OCI-LY3 (cell line): ENCODE measurements around the gene HSD3B7.

Experiments
- H2AFZ ChIP-seq: fragments of 200-600, 300-600 bp; shearing (Covaris generic); 2 replicates; pipeline ENCODE4 v1.6.0; 2014; ENCODE audit warnings: antibody characterized with exemption, low read depth, low read length
- H3K27ac ChIP-seq: fragments of 200-600, 300-600 bp; sonication (generic); 2 replicates; pipeline ENCODE4 v1.5.1; 2014; ENCODE audit warnings: mild to moderate bottlenecking, low read length, moderate library complexity, mixed read lengths
- H3K27me3 ChIP-seq: fragments of 200-600, 300-600 bp; sonication (generic); 2 replicates; pipeline ENCODE4 v1.6.1; 2014; ENCODE audit warnings: low read depth, low read length, mixed read lengths
- H3K36me3 ChIP-seq: fragments of 200-600, 300-600 bp; sonication (generic); replicated peaks from 2 replicates; pipeline ENCODE3; 2014; ENCODE audit warnings: low read depth, low read length, mixed read lengths
- H3K4me1 ChIP-seq: fragments of 300-600, 200-600 bp; sonication (generic); 2 replicates; pipeline ENCODE4 v1.6.1; 2014; ENCODE audit warnings: low read length, mixed read lengths
- H3K4me2 ChIP-seq: fragments of 200-600, 300-600 bp; sonication (generic); 2 replicates; pipeline ENCODE4 v1.6.1; 2014; ENCODE audit warnings: low read length, mixed read lengths
- H3K4me3 ChIP-seq: fragments of 300-600, 200-600 bp; sonication (generic); 2 replicates; pipeline ENCODE4 v1.5.1; 2014; ENCODE audit warnings: antibody characterized with exemption, mild to moderate bottlenecking, low read length, moderate library complexity
- H3K79me2 ChIP-seq: fragments of 300-600, 200-600 bp; shearing (Covaris generic); 2 replicates; pipeline ENCODE4 v1.6.1; 2014; ENCODE audit warnings: mild to moderate bottlenecking, low read length, mixed read lengths
- H3K9ac ChIP-seq: fragments of 300-600, 200-600 bp; shearing (Covaris generic); 2 replicates; pipeline ENCODE4 v1.6.0; 2014; ENCODE audit warnings: mild to moderate bottlenecking, low read length, moderate library complexity
- H3K9me3 ChIP-seq: fragments of 200-600, 300-600 bp; shearing (Covaris generic); 2 replicates; pipeline ENCODE4 v1.6.1; 2014; ENCODE audit warnings: low read length, mixed read lengths; ENCODE audit not compliant: insufficient read depth
- H4K20me1 ChIP-seq: fragments of 200-600, 300-600 bp; sonication (generic); 2 replicates; pipeline ENCODE4 v1.6.1; 2016; ENCODE audit warnings: low read length, mixed read lengths; ENCODE audit not compliant: insufficient read depth
- EZH2phosphoT487 ChIP-seq: fragments of 200-600 bp; shearing (Covaris generic); IDR thresholded peaks from 2 replicates; pipeline ENCODE4 v1.6.1; 2018; ENCODE audit warnings: antibody characterized with exemption, mixed run types, low read depth
- TF ChIP-seq, protein P1 (sequence below): fragments of 200-600, 300-600 bp; sonication (generic); IDR thresholded peaks from 2 replicates; pipeline ENCODE4 v1.5.1; 2014; ENCODE audit warnings: antibody characterized with exemption, low read length, low read depth

Gene HSD3B7

DNA sequence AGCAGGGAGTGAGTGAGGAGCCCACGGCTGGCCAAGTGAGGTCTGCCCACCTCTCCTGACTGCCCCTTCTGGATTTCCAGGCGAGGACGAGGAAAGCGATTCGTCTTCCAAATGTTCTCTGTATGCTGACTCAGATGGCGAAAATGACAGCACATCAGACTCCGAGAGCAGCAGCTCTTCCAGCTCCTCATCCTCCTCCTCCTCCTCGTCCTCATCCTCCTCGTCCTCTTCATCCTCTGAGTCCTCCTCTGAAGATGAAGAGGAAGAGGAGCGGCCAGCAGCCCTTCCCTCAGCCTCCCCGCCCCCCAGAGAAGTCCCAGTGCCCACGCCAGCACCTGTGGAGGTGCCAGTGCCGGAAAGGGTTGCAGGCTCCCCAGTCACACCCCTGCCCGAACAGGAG, 13.7 kb upstream of the HSD3B7 start:
- no peak for TF ChIP-seq EZH2phosphoT487
- TF ChIP-seq, protein P1, sequence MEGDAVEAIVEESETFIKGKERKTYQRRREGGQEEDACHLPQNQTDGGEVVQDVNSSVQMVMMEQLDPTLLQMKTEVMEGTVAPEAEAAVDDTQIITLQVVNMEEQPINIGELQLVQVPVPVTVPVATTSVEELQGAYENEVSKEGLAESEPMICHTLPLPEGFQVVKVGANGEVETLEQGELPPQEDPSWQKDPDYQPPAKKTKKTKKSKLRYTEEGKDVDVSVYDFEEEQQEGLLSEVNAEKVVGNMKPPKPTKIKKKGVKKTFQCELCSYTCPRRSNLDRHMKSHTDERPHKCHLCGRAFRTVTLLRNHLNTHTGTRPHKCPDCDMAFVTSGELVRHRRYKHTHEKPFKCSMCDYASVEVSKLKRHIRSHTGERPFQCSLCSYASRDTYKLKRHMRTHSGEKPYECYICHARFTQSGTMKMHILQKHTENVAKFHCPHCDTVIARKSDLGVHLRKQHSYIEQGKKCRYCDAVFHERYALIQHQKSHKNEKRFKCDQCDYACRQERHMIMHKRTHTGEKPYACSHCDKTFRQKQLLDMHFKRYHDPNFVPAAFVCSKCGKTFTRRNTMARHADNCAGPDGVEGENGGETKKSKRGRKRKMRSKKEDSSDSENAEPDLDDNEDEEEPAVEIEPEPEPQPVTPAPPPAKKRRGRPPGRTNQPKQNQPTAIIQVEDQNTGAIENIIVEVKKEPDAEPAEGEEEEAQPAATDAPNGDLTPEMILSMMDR, result no peak
- Histone ChIP-seq H4K20me1 (no peaks in the 10 kb centered on the region), H3K4me1 (no peaks in the 10 kb centered on the region), H3K27ac (no peak overlapping the region), H3K4me3 (no peak overlapping the region), H3K27me3 (no peaks in the 10 kb centered on the region), H3K9me3 (no peaks in the 10 kb centered on the region), H3K79me2 (no peaks in the 10 kb centered on the region), H3K9ac (no peak overlapping the region), H2AFZ (no peak overlapping the region), H3K4me2 (no peak overlapping the region), H3K36me3 (peaks cover 53% of the 10 kb centered on the region)

DNA sequence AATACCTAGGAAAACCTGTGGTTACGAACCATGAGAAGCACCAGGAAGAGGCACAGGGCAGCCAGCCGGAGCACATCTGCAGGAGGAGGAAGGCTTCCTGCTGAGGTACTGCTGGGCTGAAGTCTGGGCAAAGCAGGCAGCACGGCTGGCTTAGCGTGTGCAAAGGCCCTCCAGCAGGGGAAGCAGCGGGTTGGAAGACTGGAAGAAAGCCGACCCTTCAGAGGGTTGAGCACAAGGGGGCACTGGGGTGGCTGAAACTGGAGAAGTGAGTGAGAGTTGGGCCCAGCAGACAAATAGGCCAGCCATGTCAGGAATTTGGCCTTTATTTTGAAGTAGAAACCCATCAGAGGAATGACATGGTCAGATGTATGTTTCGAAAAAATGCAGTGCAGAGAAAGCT, 12.1 kb upstream of the HSD3B7 start:
- TF ChIP-seq EZH2phosphoT487, result no peak
- TF ChIP-seq, protein P1, result no peak
- Histone ChIP-seq H3K79me2 (no peaks in the 10 kb centered on the region), H3K27me3 (no peaks in the 10 kb centered on the region), H3K36me3 (peaks cover 48% of the 10 kb centered on the region), H2AFZ (no peak overlapping the region), H4K20me1 (no peaks in the 10 kb centered on the region), H3K27ac (no peak overlapping the region), H3K4me1 (no peaks in the 10 kb centered on the region), H3K4me2 (no peak overlapping the region), H3K9ac (no peak overlapping the region), H3K4me3 (no peak overlapping the region), H3K9me3 (no peaks in the 10 kb centered on the region)

DNA sequence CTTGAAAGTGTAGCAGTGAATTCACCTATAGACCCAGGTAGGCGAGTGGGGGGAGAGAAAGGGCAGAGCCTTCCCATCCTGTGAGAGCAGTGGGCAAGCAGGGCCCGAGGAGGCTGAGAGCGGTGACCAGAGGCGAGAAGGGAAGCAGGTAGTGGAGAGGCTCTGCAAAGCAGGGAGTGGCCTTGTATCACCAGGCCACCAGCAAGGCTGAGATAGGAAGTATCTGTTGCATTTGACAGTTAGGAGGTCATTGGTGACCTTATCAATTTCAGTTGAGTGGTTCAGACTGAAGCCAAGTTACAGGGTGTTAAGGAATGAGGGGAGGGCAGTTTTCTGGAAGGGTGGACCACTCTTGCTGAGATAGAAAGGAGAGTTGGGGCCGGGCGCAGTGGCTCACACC, 10.7 kb upstream of the HSD3B7 start:
- Histone ChIP-seq H3K79me2 (no peaks in the 10 kb centered on the region), H2AFZ (no peak overlapping the region), H3K9me3 (no peaks in the 10 kb centered on the region), H3K9ac (no peak overlapping the region), H3K27me3 (no peaks in the 10 kb centered on the region), H3K4me3 (no peak overlapping the region), H3K36me3 (peaks cover 43% of the 10 kb centered on the region), H3K4me2 (no peak overlapping the region), H3K27ac (no peak overlapping the region), H4K20me1 (no peaks in the 10 kb centered on the region), H3K4me1 (no peaks in the 10 kb centered on the region)
- no peak for TF ChIP-seq EZH2phosphoT487
- TF ChIP-seq, protein P1, result no peak

DNA sequence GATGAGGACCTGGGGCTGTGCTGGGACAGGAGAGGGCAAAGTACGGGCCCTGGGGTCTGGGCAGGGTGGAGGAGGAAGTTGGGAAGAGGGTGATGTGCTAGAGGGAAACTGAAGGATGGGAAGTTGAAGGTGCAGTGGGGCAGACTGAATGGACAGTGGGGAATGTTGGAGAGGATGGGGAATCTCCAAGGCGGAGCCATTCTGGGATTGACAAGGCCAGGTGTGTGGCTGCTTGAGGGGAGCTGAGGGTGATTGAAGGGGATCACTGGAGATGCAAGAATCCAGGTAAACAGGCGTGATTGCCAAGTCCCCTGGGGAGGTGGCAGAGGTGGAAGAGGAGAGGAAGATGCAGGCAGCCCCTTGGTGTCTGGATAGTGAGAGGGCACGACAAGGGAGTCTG, 8.5 kb upstream of the HSD3B7 start:
- TF ChIP-seq, protein P1, result no peak
- TF ChIP-seq EZH2phosphoT487, result no peak

More for the DNA sequence above, 8.5 kb upstream of the HSD3B7 start:
- Histone ChIP-seq H3K4me2 (no peak overlapping the region), H3K27ac (no peak overlapping the region), H3K27me3 (no peaks in the 10 kb centered on the region), H4K20me1 (no peaks in the 10 kb centered on the region), H3K9me3 (no peaks in the 10 kb centered on the region), H3K36me3 (peaks cover 42% of the 10 kb centered on the region), H3K9ac (no peak overlapping the region), H3K79me2 (no peaks in the 10 kb centered on the region), H2AFZ (no peak overlapping the region), H3K4me3 (no peak overlapping the region), H3K4me1 (no peaks in the 10 kb centered on the region)
